ENCODE data around the gene CLK3.
"Not testable (repeated sequence)": the region's sequence is repeated elsewhere in the genome, so short reads cannot be mapped to it uniquely, and the experiment has no call there.

The CLK3 gene

GRCh38 chr15:74646480-74646879, 30.8 kb downstream of the CLK3 start:
- no peak for DNase-seq

- DNase-seq = no peak
Measured at GRCh38 chr15:74648051-74648842, 32.6 kb downstream of the CLK3 start.

DNA sequence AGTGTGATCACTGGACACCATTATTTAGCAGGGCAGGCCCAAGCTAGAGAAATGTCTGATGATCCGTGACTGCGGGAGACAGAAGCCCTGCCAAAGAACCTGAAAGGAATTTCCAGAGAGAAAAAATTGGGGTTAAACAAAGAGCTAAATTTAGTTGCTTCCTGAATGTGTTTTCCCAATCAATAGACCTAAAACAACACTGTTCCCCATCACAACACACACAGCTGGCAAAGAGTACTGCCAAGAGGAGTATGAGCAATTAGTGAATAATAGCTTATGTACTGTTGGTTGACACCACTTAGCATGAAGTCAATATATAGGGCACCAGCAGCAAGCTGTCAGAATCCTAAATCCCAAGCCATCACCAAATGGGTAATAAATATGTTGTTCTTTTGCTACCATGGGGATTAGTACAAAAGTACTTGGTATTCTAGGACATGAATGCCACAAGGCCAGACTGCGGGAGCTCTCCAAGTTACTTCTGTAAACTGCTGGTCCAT, 35.7 kb downstream of the CLK3 start:
- peak; percentile 91 for DNase-seq

- no peak for DNase-seq
Measured at GRCh38 chr15:74653426-74654102, 37.9 kb downstream of the CLK3 start.

DNA sequence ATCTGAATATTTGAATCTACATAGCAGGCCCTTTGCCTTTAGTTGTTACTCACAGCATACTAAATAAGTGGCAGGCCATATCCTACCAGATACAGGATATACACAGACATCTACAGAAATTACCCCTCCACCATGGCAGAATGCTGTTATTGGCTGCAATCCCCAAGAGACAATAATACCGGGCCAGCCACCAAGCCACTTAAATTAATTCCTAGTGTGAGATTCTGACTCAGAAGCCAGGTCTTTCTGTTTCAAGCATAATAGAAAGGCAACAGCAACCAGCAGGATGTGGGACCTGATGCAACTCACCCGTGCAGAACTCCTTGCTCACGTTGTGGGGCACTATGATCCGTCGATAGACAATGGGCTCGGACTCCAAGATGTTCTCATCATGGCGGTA, 39.8 kb downstream of the CLK3 start:
- DNase-seq = no peak

GRCh38 chr15:74656935-74657535, 41.4 kb downstream of the CLK3 start:
- no peak for DNase-seq

DNA sequence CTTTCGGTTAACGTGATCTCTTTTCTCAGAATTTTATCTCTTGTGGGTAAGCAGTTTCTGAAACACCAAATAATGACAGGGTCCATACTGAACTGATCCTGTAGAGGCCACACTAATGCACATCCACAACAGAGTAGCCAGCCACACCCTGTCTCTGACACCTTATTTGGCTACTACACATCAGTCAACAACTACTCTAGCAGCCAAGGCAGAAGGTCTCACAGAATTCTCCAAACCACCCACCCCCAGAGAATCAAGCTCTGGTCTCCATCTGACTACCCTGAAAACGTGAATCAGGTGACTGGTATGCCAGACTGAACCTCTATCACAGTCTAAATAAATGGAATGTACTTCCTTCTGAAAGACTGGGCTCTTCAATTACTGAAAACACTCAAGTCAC, 42.2 kb downstream of the CLK3 start:
- no peak for DNase-seq

DNA sequence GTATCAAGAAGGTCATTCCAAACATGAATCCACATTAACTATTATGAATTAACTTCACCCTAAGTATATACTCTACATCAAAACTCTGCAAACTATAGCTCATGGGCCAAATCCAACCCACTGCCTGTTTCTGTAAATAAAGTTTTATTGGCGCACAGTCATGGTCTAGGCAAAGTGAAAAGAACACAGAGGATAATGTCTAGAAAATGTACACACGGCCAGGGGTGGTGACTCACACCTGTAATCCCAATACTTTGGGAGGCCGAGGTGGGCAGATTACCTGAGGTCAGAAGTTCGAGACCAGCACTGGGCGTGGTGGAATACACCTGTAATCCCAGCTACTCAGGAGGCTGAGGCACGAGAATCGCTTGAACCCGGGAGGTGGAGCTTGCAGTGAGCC, 45.6 kb downstream of the CLK3 start:
- DNase-seq = not testable (repeated sequence)

- no peak for DNase-seq
Measured at GRCh38 chr15:74662064-74662860, 46.6 kb downstream of the CLK3 start.

DNA sequence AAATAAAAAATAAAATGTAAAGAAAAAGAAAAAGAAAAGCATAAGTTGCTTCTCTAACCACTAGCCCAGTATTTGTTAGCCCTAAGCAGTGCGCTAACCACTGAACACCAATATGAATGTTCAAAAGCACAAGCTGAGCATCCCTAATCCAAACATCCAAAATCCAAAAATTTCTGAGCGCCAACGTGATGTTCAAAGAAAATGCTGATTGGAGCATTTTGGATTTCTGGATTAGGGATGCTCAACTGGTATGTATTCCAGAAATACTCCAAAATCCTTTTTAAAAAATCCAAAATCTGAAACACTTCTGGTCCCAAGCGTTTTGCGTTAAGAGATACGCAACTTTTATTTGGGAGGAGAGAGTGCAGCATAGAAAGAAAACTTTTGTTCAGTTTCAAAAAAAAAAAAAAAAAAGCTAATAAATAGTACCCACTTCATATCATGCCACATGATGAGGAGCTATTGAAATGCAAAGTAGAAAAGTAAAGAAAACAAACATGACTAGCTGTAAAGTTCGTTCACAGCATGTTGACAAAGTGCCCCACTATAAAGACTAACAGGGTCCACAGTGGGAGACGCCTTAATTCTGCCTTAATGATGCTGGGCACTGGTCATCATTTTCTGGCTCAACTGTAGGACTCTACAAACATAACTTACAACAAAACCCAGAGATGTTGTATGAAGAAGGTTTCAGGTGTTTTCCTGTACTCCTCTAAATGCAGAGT, 47.8 kb downstream of the CLK3 start:
- DNase-seq = no peak

GRCh38 chr15:74664028-74664616, 48.5 kb downstream of the CLK3 start:
- DNase-seq = no peak

DNA sequence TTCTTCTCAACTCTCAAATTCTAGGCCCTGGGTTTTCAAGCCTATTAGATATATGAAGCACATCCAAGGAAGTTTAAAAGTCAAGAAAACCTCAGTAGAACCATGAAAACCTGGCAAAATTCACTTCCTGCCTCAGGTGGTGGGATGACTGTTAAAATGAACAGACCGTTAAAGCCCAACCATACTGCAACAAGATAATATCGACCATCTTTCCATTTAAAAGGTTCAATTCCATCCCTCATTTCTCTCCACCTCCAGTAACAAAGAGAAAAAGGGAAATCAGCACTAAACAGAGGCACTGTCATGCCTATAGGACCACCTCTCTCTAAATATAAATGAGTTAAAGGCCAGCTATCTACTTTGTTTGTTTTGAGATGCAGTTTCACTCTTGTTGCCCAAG, 49.0 kb downstream of the CLK3 start:
- no peak for DNase-seq

GRCh38 chr15:74667975-74668374, 52.3 kb downstream of the CLK3 start:
- DNase-seq = no peak

DNA sequence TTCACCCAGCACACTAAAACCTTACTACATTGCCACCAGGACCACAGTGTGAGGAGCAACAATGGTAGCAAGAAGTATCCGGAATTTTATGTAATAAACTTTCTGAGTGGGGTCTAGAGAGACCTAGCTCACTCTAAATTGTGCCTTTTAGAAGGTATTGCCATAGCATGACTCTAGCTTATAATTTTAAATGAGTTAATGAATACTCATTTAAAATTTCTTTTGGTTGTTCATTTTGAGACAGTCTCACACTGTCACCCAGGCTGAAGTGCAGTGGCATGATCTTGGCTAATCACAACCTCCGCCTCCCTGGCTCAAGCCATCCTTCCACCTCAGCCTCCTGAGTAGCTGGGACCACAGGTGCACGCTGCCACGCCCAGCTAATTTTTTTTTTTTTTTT, 54.0 kb downstream of the CLK3 start:
- DNase-seq = no peak

GRCh38 chr15:74674161-74674560, 58.5 kb downstream of the CLK3 start:
- no peak for DNase-seq

DNA sequence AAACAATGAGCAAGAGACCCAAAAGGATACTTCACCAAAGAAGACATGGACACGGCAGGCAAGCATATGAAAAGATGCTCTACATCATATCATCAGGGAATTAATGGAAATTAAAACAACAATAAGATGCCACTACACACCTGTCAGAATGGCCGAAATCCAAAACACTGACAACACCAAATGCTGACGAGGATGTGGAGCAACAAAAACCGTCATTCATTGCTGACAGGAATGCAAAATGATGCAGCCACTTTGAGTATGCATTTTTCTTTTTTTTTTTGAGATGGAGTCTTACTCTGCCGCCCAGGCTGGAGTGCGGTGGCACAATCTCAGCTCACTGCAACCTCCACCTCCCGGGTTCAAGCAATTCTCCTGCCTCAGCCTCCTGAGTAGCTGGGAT, 61.2 kb downstream of the CLK3 start:
- no peak for DNase-seq

Data from NCI-H146 (cell line).